Activated CD4-positive, alpha-beta T cell treated with anti-CD3 and anti-CD28 coated beads, Interleukin-2, Interleukin-4, amounts not matched to agents 100 ng/mL and 50 ng/mL, durations not matched to agents 16 hours and 8 hours (primary cell): ENCODE measurements around the gene ADGRG3.

Experiments used
- DNase-seq: peaks from one replicate; pipeline ENCODE4 v3.0.0-alpha.2; 2020; ENCODE audit warnings: low spot score

Gene ADGRG3

DNA sequence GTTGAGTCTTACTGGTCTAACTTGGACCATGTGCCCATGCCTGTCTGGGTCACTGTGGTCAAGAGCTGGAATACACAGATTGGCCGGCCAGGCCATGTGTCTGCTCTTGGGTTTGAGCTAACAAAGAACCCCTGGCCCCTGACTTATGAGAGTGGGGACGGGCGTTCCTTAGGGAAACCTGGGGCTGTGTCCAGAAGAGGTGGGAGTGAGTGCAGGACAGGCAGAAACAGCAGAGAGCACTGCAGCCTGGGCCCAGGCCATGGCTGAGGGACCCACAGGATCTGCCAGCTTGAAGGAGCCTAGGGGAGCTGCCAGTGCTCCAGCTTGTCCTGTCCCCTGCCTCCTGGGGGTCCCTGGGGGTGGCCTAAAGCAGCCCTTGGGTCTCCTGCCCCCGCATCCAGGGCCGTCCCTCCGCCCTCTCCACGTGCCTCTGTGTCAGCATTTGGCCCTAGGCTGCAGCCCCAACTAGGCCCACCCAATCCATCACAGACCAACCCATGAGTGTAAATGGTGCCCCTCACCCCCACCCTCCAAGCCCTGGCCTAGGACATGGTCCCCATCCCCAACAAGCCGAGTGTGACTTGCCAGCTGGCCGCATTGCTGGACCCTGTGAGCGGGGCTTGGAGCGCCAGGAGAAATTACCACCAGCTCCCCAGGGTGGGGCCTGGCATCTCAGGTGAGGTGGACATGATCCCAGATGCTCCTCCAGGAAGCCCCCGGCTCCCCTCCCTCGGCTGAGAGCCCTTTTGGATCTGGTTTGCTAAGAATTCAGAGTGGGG is 14.0 kb downstream of the ADGRG3 start:
- no peak for DNase-seq

DNA sequence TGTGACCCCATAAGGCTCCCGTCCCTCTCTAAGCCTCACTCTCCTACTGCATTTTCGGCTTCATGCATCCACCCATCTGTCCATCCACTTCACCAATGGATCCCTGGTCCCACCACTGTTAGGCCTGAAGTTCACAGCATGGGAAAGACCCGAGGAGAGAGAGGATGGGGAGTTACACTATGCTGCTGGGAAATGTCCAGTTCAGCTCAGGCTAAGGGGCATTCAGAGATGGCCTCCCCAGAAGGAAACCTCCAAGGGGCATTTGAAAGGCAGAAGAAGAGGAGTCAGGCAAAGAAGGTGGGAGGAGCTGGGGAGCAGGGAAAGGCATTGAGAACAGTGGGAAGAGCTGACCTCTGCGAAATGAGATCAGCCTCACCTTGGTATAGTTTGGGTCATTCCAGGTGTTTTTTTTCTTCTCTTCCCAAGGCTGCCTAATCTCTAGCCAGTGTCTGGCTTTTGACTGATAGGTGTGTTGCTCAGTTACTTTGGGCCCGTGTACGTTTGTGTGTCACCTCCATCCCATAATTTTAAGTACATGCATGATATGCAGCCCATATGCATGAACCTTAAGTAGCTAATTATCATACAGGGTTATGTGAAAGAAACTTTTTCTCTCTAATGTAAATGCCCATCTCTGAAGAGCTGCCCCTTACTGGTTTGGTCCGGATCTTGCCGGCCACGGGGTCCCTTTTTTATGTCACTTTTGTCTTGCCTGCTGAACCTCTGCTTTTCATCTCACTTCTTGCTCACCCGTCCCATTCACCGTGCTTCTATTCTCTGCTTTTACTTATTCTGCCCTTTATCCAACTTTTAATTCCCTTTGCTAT is 14.9 kb downstream of the ADGRG3 start:
- no peak for DNase-seq

DNA sequence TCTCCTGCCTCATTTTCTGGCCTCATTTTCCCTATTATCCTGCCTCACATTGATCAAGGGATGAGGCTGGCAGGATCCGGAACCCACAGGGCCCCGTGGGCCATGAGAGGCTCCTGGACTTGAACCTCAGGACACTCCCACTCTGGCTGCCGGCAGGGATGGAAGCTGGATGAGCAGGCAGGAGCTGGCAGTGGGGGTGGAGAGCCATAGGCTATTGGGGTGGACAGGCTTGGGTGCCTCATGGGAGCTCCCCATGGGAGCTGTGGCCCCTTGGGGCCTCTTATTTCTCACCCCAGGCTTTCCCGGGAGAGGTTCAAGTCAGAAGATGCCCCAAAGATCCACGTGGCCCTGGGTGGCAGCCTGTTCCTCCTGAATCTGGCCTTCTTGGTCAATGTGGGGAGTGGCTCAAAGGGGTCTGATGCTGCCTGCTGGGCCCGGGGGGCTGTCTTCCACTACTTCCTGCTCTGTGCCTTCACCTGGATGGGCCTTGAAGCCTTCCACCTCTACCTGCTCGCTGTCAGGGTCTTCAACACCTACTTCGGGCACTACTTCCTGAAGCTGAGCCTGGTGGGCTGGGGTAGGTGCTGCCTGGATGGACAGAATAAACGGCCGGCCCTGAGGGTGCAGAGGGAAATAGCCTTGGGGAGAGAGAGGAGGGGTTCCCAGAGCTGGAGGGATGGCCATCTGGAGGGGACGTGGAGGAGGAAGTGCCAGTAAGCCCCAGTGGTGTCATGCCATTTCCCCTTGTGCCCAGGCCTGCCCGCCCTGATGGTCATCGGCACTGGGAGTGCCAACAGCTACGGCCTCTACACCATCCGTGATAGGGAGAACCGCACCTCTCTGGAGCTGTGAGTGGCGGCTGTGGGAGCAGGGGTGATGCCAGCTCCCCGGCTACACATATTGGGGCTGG is 15.8 kb downstream of the ADGRG3 start:
- DNase-seq = no peak

DNA sequence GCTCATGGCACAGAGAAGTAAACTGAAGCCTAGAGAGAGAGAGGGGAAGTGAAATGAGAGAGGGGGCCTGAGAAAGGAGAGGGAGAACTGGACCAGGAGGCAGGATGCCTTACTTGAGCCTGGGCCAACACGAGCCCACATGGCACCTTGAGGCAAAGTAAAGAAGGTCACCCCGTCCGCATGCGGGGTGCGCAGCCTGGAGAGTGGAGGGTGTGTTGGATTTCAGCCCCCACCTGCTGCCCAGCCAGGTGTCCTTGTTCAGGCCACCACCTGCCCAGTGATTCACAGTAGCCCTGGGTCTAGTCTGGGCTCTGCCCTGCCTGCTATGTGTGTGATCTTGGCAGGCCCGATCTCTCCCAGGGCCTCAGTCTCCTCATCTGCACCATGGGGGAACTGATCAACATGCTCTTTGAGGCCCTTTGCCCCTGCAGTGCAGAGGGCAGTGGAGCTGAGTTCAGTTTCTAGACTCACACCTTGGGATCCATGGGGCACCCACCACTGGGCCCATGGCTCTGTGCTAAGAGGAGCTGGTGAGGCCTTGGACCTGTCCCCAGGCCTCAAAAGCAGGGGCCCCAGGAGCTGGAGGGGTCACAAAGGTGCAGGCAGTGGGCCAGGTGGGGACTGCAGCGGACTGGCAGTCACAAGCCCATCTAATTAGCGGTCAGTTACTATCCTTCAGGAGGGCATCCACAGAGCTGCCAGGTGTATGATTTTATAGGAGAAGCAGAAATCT is 16.7 kb downstream of the ADGRG3 start:
- DNase-seq = no peak

DNA sequence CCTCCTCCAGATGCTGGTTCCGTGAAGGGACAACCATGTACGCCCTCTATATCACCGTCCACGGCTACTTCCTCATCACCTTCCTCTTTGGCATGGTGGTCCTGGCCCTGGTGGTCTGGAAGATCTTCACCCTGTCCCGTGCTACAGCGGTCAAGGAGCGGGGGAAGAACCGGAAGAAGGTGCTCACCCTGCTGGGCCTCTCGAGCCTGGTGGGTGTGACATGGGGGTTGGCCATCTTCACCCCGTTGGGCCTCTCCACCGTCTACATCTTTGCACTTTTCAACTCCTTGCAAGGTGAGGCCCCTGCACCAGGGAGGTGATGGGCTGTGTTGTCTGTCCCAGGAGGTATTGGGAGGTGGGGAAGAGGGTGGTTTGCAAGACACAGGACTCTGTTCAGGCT is 17.5 kb downstream of the ADGRG3 start:
- DNase-seq = no peak

DNA sequence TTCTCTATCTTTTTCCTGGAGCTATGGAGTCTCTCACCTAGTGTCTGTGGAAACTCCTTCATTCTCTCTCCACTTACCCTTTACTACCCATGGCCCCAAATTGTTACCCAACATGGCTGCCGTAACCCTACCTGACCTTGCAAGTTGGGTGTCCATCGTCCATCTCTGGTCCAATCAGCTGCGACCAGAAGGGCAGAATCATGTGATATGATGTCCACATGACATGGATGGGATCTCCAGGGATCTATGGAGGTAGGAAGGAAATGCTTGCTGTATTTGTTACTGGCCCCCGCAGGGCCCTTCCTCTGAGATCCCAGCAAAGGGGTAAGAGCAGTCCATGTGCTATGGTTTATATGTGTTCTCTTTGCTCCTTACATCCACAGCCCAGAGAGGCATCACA is 18.5 kb downstream of the ADGRG3 start:
- no peak for DNase-seq

DNA sequence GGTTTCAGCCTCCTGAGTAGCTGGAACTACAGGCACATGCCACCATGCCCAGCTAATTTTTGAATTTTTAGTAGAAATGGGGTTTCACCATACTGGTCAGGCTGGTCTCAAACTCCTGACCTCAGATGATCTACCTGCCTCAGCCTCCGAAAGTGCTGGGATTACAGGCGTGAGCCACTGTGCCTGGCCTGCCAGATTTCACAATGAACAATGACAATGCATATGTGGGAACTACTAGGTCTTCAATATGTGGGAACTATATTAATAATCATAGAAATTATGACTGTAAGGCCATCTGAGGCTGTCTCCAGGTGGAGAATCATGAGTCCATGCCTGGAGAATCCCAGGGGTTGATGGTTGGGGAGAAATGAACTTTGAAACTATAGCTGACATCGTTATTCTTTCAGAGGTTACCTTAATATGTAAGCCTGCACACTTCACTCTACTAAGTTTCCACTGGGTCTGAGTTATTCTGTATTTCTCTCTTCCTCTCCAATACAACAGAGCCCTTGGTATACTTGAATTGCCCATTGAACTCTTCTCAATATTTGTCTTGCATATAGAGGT is 19.3 kb downstream of the ADGRG3 start:
- no peak for DNase-seq

DNA sequence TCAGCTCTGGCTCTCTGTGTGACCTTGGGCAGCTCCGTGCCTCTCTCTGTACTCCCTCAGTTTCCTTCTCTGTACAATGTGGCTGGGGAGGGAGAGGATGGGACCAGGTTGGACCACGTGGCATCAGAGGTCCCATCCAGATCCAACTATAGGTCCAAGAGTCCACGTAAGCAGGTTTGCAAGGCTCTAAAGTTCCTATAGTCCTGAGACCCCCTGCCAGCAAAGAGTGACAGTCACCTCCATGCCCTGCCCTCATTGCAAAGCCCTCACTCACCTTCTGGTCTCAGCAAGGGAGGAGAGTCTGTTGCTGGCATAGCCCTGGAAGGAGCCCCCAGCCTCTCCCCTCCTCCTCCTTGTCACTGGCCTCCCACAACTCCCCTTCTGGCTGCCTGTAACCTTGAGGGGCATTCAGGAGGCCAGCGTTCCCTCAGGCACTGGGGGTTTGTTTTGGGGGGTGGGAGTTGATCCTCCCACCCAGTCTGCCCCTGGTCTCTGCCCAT is 20.4 kb downstream of the ADGRG3 start:
- no peak for DNase-seq

DNA sequence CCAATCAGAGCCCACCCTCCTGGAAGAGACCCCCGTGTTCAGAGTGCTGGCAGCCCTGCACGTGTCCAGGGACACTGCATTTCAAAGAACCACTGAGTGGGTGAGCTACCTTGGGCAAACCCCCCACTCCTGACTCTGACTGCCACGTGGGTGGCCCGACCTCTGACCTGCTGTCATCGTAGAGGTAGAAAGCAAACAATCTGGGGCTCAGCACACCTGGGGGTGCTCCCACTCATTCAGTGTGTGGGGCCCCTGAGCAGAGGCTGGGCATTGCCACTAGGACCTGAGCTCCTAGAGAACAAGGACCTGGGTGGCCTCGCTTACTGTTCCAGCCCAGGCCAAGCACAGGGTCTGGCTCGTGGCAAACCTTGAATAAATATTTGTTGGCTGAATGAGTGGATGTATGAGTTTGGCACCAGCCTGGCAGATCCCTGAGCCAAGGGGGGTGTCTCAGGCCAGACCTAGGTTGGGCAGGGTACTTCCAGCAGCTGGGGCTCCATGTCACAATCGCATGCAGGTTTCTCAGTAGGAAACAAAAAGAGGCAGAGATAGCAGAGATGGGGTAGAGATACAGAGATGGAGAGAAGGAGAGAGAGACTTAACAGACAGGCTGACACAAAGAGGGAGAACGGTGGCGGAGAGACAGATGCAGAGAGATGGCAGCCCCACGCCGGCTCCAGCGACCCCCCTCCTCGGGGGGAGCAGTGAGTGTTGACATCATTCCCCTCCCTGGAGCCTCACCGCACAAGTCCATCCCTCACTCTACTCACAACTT is 21.1 kb downstream of the ADGRG3 start:
- DNase-seq = no peak

DNA sequence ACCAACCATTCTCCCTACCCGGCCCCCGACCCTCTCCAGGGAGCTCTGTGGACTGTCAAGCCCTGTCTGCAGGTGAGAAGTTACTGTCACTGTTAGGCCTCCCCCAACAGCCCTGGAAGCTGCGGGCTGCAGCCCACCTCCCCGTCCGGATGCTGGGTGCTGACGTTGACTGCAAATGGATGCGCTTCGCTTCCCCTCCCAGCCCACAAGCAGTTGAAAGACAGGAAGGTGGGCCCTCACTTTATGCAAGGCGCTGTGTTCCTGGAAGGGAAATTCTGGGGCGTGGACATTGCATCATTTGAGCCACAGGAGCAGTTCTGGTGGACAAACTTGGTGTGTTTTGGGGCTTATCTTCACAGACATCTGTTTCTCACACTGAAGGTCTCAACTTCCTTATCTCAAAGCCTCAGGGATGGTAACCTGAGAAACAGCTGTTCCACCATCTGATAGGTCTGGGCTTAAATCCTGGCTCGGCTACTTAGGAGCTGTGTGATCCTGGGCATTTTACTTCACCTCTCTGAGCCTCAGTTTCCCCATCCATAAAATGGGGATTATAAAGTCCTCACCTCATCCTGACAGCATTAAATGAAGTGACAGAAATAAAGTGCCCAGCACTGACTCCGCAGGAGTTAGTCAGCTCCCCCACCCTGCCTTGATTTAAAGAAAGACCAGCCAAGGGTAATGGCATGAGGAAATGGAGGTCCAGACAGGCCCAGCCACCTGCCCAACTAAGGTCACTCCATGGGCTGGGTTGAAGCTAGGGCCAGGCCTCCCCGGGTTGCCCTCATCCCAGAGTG is 21.9 kb downstream of the ADGRG3 start:
- peak; percentile 43 for DNase-seq

DNA sequence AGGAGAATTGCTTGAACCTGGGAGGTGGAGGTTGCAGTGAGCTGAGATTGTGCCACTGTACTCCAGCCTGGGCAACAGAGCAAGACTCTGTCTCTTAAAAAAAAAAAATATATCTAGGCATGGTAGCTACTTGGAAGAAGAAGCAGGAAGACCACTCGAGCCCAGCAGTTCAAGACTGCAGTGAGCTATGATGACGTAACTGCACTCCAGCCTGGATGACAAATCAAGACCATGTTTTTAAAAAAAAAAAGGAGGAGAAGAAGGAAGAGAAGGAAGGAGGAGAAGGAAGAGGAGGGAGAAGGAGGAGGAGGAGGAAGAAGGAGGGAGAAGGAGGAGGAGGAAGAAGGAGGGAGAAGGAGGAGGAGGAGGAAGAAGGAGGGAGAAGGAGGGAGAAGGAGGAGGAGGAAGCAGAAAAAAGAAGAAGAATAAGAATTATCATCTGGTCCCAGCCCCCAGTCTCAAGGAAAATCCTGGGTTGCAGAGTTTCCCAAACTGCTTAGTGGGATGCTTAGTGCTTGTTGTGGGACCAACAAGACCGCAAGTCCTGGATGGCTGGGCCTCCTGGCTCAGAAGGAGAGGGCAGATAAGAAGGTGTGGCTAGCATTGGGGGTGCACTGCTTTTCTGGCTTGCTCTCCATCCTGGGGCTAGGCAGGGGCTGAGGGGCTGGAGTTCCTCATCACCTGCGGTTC is 22.8 kb downstream of the ADGRG3 start:
- no peak for DNase-seq

DNA sequence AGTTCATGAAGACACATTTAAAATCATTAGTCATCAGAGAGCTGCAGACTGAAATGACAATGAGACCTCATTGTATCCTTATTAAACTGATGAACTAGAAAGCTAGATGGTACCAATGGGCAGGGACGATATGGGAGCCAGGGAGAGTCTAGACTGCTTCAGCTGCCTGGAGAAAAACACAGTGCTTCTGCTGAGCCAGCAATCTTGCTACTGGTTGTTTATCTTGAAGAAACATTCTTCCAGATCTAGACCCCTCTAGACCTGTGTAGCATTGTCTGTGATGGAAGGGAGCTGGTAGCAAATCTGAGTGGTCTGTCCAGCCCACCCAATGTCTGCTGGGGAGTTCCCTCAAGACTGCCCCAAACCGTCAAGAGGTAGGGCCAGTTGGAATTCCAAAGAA is 24.5 kb downstream of the ADGRG3 start:
- no peak for DNase-seq

DNA sequence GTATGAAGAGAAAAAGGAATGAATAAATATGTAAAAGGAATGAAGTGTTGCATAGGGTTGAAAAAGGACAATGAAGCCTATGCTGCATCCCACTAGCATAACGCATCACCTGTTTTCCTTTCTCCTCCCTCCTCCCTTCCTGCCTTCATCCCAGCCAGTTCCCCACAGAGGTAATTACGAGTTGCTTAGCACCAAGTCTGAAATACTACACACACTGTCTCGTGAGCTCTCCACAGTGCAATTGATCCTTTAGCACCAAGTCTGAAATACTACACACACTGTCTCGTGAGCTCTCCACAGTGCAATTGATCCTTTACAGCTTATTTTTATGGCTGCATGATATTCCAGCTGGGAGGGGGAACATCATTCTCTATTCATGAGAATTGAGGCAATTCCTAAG is 25.4 kb downstream of the ADGRG3 start:
- DNase-seq = no peak

DNA sequence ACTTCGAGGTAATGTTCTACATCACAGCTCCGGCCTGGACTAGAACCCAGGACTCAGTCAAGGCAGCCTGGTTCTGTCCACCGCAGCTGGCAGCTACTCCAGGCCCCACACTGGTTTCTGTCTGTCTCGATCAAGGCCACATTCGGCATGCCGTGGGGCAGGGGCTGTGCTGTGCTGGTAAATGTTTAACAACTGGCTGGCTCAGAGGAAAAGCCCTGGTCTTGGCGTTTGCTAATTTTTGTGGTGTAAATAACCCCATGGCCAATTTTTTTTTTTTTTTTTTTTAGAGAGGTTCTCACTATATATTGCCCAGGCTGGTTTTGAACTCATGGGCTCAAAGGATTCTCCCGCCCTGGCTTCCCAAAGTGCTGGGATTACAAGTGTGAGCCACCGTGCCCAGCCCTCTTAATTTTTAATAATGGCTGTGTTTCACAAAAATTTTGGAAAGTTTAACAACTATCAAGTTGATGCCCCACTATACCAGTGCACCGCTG is 26.2 kb downstream of the ADGRG3 start:
- no peak for DNase-seq

DNA sequence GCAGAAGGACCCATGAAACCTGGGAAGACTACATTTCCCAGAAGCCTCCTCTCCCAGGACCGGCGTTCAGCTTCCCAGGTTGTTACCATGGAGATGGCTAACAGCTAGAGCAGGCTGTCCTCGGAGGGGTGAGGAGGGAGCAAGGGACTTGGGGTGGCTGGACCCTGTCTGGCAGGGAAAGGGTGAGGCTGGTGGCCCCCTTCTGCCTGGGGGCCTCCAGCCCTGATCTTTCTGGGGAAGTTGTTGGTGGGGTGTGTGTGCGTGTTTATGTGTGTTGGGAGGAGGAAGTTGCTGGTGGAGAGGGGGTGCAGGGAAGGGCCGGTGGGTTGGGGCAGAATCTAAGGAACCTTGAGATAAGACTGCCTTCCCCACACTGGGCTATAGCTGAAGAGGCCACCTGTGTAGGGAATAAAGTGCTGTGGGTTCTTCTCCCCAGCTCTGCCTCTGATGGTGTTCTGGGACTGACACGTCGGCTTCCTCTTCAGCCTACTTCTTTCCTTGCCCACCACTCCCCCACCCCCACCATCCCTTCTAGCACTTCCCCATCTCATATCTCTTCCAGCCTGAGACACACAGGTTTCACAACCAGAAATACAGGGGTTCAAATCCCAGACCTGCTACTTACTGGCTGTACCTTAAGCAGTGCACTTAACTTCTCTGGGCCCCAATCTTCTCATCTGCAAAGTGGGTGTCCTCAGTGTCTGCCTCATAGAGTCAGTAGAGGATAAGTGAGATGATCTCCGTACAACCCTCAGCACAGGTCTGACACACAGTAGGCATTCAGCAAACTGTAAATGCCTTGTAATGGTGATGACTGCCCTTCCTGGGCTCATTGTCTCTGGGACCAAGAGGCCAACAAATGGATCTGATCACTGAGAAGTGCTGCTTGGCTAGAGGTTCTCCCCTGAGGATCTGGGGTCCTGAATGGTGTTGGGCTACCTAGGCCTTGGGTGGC is 26.9 kb downstream of the ADGRG3 start, which contains the start of gene DRC7:
Gene DRC7 (plus strand): TSS at position 82 of the 955 bp plus-strand sequence. CDS start 3,144 bp downstream, outside the sequence.
- DNase-seq = peak; percentile 42

DNA sequence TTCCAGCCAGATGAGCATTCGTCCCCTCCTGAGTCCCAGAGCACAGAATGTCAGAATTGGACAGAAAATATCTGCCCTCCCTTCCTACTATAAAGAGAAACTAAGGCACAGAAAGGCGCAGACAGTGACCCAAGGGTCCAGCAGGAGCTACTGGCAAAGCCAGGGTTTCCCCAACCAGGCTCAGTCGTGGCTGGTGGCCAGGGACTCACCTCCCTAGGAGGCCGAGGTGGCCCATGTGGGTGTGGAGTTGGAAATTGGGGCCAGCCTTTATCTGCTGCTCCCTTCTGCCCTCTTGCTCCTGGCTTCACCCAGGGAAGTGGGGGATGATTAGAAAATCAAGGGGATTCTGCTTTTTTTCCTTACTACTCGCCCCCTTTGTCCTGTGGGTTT is 27.6 kb downstream of the ADGRG3 start:
- no peak for DNase-seq

DNA sequence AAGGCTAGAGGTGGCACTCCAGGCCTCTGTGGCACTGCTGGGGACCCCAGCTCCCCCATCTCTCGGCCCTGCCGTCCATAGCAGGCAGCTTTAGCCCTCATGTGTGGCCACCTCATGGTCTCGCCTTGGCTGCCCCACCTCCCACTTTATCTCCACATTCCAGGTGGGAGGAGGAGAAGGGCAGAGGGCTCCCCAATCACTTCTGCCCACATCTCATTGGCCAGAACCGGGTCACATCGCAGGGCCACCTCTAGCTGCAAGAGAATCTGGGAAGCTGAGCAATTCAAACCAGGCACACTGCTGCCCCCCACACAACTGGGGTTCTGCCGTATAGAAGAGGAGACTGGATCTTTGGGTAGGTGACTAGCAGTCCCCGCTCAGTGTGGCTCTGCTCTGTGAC is 28.1 kb downstream of the ADGRG3 start:
- no peak for DNase-seq
